ES-I3 (cell line): ENCODE measurements around the gene CCSER1.
"Not testable (repeated sequence)": the region's sequence is repeated elsewhere in the genome, so short reads cannot be mapped to it uniquely, and the experiment has no call there.

Experiments
- H3K36me3 ChIP-seq: 2 replicates; pipeline ENCODE4 v1.6.1; 2013; ENCODE audit warnings: mild to moderate bottlenecking, low read length, control low read depth, moderate library complexity; ENCODE audit not compliant: insufficient read depth
- H3K4me1 ChIP-seq: 2 replicates; pipeline ENCODE4 v1.6.1; 2013; ENCODE audit warnings: mild to moderate bottlenecking, control low read depth, low read length; ENCODE audit not compliant: insufficient read depth
- H3K9ac ChIP-seq: 2 replicates; pipeline ENCODE4 v1.6.1; 2013; ENCODE audit warnings: low read depth, mild to moderate bottlenecking, low read length, moderate library complexity
- H3K9me3 ChIP-seq: 2 replicates; pipeline ENCODE4 v1.6.1; 2013; ENCODE audit warnings: mild to moderate bottlenecking, low read length, moderate library complexity; ENCODE audit not compliant: control insufficient read depth, insufficient read depth

Gene CCSER1

GRCh38 chr4:91212211-91212610 is 1085.0 kb downstream of the CCSER1 start:
- Histone ChIP-seq H3K36me3 (no peaks in the 10 kb centered on the region), H3K9ac (no peak overlapping the region), H3K9me3 (no peaks in the 10 kb centered on the region), H3K4me1 (no peaks in the 10 kb centered on the region)

GRCh38 chr4:91217831-91218403 is 1090.7 kb downstream of the CCSER1 start:
- not testable (repeated sequence) for H3K9me3 ChIP-seq, H3K36me3 ChIP-seq, H3K4me1 ChIP-seq, H3K9ac ChIP-seq

GRCh38 chr4:91220315-91220714 is 1093.1 kb downstream of the CCSER1 start:
- Histone ChIP-seq H3K9ac (no peak overlapping the region), H3K4me1 (peaks cover 3% of the 10 kb centered on the region; the same call in 1 of the 2 replicates), H3K9me3 (no peaks in the 10 kb centered on the region), H3K36me3 (no peaks in the 10 kb centered on the region)

GRCh38 chr4:91222014-91222413 is 1094.8 kb downstream of the CCSER1 start:
- Histone ChIP-seq H3K36me3 (no peaks in the 10 kb centered on the region), H3K4me1 (peaks cover 3% of the 10 kb centered on the region; the same call in 1 of the 2 replicates), H3K9me3 (no peaks in the 10 kb centered on the region), H3K9ac (no peak overlapping the region)

GRCh38 chr4:91226867-91227266 is 1099.7 kb downstream of the CCSER1 start:
- H3K36me3 ChIP-seq, result no peaks in the 10 kb centered on the region
- H3K9me3 ChIP-seq, result no peaks in the 10 kb centered on the region
- peaks cover 3% of the 10 kb centered on the region; the same call in 1 of the 2 replicates for H3K4me1 ChIP-seq
- H3K9ac ChIP-seq, result no peak overlapping the region

- peaks cover 2% of the 10 kb centered on the region; the same call in 1 of the 2 replicates for H3K4me1 ChIP-seq
- no peaks in the 10 kb centered on the region for H3K9me3 ChIP-seq
- no peak overlapping the region for H3K9ac ChIP-seq
- H3K36me3 ChIP-seq, result no peaks in the 10 kb centered on the region
These were observed 1101.5 kb downstream of the CCSER1 start for GRCh38 chr4:91228659-91229058.

GRCh38 chr4:91233164-91233563 is 1106.0 kb downstream of the CCSER1 start:
- H3K4me1 ChIP-seq, result peaks cover 2% of the 10 kb centered on the region; the same call in 1 of the 2 replicates
- no peaks in the 10 kb centered on the region for H3K36me3 ChIP-seq
- H3K9me3 ChIP-seq, result no peaks in the 10 kb centered on the region
- no peak overlapping the region for H3K9ac ChIP-seq

GRCh38 chr4:91243132-91243531 is 1115.9 kb downstream of the CCSER1 start:
- Histone ChIP-seq H3K36me3 (no peaks in the 10 kb centered on the region), H3K9ac (no peak overlapping the region), H3K9me3 (no peaks in the 10 kb centered on the region; the same call in 1 of the 2 replicates), H3K4me1 (no peaks in the 10 kb centered on the region)

GRCh38 chr4:91256043-91256442 is 1128.8 kb downstream of the CCSER1 start:
- H3K9ac ChIP-seq, result no peak overlapping the region
- H3K4me1 ChIP-seq, result no peaks in the 10 kb centered on the region
- H3K9me3 ChIP-seq, result peaks cover 5% of the 10 kb centered on the region; the same call in 1 of the 2 replicates
- no peaks in the 10 kb centered on the region for H3K36me3 ChIP-seq

GRCh38 chr4:91256751-91257150 is 1129.6 kb downstream of the CCSER1 start:
- Histone ChIP-seq H3K4me1 (no peaks in the 10 kb centered on the region), H3K9me3 (peaks cover 5% of the 10 kb centered on the region; the same call in 1 of the 2 replicates), H3K36me3 (no peaks in the 10 kb centered on the region), H3K9ac (no peak overlapping the region)

GRCh38 chr4:91257721-91258120 is 1130.5 kb downstream of the CCSER1 start:
- Histone ChIP-seq H3K9ac (no peak overlapping the region), H3K4me1 (no peaks in the 10 kb centered on the region), H3K36me3 (no peaks in the 10 kb centered on the region), H3K9me3 (peaks cover 5% of the 10 kb centered on the region; the same call in 1 of the 2 replicates)

GRCh38 chr4:91258326-91258725 is 1131.1 kb downstream of the CCSER1 start:
- H3K9ac ChIP-seq, result no peak overlapping the region
- peaks cover 5% of the 10 kb centered on the region; the same call in 1 of the 2 replicates for H3K9me3 ChIP-seq
- no peaks in the 10 kb centered on the region for H3K36me3 ChIP-seq
- no peaks in the 10 kb centered on the region for H3K4me1 ChIP-seq

- Histone ChIP-seq H3K9me3 (peaks cover 5% of the 10 kb centered on the region), H3K36me3 (no peaks in the 10 kb centered on the region), H3K9ac (peak overlapping the region; percentile 30; the same call in 1 of the 2 replicates), H3K4me1 (peaks cover 20% of the 10 kb centered on the region)
These were observed 1140.3 kb downstream of the CCSER1 start for GRCh38 chr4:91267543-91267942.

- Histone ChIP-seq H3K9ac (peak overlapping the region; percentile 30), H3K4me1 (peaks cover 20% of the 10 kb centered on the region)
- H3K9me3 ChIP-seq, H3K36me3 ChIP-seq: not testable (repeated sequence)
These were observed 1141.3 kb downstream of the CCSER1 start for GRCh38 chr4:91268481-91268880.

GRCh38 chr4:91268913-91269312 is 1141.7 kb downstream of the CCSER1 start:
- H3K4me1 ChIP-seq, result peaks cover 20% of the 10 kb centered on the region
- H3K9me3 ChIP-seq, result peaks cover 6% of the 10 kb centered on the region
- no peaks in the 10 kb centered on the region for H3K36me3 ChIP-seq
- peak overlapping the region; percentile 14; the same call in 1 of the 2 replicates for H3K9ac ChIP-seq
